ENCODE measurements around the gene GZMA.

Gene GZMA

DNA sequence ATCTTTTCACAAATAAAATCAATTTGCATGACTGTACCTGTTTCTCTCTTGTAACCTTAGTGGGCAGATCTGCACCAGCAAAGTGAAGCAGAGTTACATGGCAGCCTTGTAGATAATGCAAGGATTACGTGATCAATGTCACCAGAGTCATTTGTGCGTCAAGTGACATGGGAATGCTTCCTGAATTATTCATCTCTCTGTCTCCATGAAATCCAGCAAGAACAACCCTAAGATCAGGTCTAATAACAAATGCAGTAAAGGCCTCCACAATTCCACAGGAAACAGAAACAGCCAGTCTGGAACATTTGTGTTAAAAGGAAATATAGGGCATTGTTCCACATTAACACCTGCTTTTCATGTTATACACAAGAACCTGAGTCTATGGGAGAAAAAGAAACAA, 7.8 kb downstream of the GZMA start:
- Histone ChIP-seq H3K27me3 (ENCODE audit: insufficient read depth, insufficient read length) (no peaks in the 10 kb centered on the region), H3K9ac (ENCODE audit: insufficient read length, low read depth) (no peak overlapping the region), H3K36me3 (ENCODE audit: insufficient read depth, insufficient read length, low read length) (no peaks in the 10 kb centered on the region), H3K9me3 (ENCODE audit: insufficient read depth, low read length) (no peaks in the 10 kb centered on the region), H3K4me1 (ENCODE audit: insufficient read depth, insufficient read length) (no peaks in the 10 kb centered on the region), H3K4me3 (ENCODE audit: insufficient read length, low read depth) (no peak overlapping the region)
- no peak for DNase-seq (ENCODE audit: low read depth, low spot score)
- no peak for TF ChIP-seq ZNF274 (IDR thresholded peaks at IDR 0.05; ENCODE audit: low read depth, low read length)
- no peak for TF ChIP-seq SUZ12 (IDR thresholded peaks at IDR 0.05; ENCODE audit: extremely low read depth, insufficient read depth, insufficient read length)
- no peak for TF ChIP-seq YY1 (IDR thresholded peaks at IDR 0.05; ENCODE audit: insufficient read depth, insufficient read length)

DNA sequence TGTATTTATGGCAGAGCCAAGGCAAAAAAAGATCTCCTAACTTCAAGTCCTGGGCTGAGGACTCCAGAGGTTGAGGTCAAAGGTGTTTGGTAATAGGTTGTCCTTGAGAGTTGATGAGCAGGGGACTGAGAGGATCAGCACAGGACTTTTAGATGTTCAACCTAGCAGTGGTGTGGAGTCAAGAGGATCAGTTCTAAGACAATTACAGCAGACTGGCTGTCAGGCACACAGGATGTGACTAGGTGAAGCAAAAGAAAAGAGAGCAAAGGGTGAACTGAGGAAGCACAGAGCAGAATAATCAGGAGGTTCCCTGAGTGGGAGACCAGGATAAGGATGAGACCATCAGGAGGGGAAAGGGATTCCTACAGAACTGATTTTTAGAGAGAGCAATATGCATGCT, 10.9 kb downstream of the GZMA start:
- H3K36me3 ChIP-seq (ENCODE audit: insufficient read depth, insufficient read length, low read length) = no peaks in the 10 kb centered on the region
- H3K9me3 ChIP-seq (ENCODE audit: insufficient read depth, low read length) = no peaks in the 10 kb centered on the region
- DNase-seq (ENCODE audit: low read depth, low spot score) = no peak
- no peak overlapping the region for H3K9ac ChIP-seq (ENCODE audit: insufficient read length, low read depth)
- no peaks in the 10 kb centered on the region for H3K4me1 ChIP-seq (ENCODE audit: insufficient read depth, insufficient read length)
- TF ChIP-seq ZNF274 (IDR thresholded peaks at IDR 0.05; ENCODE audit: low read depth, low read length) = no peak
- no peak for TF ChIP-seq YY1 (IDR thresholded peaks at IDR 0.05; ENCODE audit: insufficient read depth, insufficient read length)
- no peak for TF ChIP-seq SUZ12 (IDR thresholded peaks at IDR 0.05; ENCODE audit: extremely low read depth, insufficient read depth, insufficient read length)
- no peaks in the 10 kb centered on the region for H3K27me3 ChIP-seq (ENCODE audit: insufficient read depth, insufficient read length)
- H3K4me3 ChIP-seq (ENCODE audit: insufficient read length, low read depth) = no peak overlapping the region

DNA sequence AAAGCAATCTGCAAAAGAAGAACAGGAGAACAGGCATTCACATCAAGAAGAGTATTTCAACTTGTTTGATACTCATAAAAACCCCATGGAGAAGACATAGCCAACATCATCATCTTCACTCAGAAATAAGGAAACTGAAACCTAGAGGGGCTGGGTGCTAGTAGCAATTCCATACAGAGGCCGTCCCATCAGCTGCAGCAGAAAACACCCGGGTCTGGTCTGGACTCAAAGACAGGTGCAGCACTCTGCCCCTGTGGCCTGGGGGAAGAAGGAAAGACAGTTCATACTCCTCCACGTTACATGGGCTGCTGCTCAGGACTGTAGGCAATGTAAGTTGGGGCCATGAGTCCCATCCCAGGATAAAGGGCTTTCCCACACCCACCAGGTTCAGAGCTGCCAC, 11.6 kb downstream of the GZMA start:
- Histone ChIP-seq H3K9ac (ENCODE audit: insufficient read length, low read depth) (no peak overlapping the region), H3K27me3 (ENCODE audit: insufficient read depth, insufficient read length) (no peaks in the 10 kb centered on the region), H3K4me3 (ENCODE audit: insufficient read length, low read depth) (no peak overlapping the region), H3K4me1 (ENCODE audit: insufficient read depth, insufficient read length) (no peaks in the 10 kb centered on the region), H3K36me3 (ENCODE audit: insufficient read depth, insufficient read length, low read length) (no peaks in the 10 kb centered on the region), H3K9me3 (ENCODE audit: insufficient read depth, low read length) (no peaks in the 10 kb centered on the region)
- no peak for DNase-seq (ENCODE audit: low read depth, low spot score)
- TF ChIP-seq SUZ12 (IDR thresholded peaks at IDR 0.05; ENCODE audit: extremely low read depth, insufficient read depth, insufficient read length) (no peak), YY1 (IDR thresholded peaks at IDR 0.05; ENCODE audit: insufficient read depth, insufficient read length) (no peak), ZNF274 (IDR thresholded peaks at IDR 0.05; ENCODE audit: low read depth, low read length) (no peak)

DNA sequence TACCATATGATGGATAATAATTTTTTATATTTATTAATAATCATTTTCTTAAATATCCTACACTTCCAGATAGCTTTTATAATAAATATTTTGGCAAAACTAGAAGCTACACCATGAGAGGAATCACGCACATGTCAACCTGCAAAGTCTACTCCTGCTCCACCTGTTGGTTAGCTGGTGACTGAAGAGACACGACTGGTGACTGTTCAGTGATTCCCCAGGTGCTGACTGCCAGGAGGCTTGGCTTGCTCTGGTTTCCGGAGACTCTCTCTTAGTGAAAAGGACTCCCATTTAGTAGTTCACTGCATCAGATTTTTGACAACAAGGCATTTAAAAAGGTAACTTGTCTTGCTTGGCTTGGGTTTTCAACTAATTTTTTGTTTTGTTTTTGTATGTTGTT, 20.9 kb downstream of the GZMA start:
- H3K36me3 ChIP-seq (ENCODE audit: insufficient read depth, insufficient read length, low read length) = no peaks in the 10 kb centered on the region
- no peaks in the 10 kb centered on the region for H3K4me1 ChIP-seq (ENCODE audit: insufficient read depth, insufficient read length)
- H3K9me3 ChIP-seq (ENCODE audit: insufficient read depth, low read length) = no peaks in the 10 kb centered on the region
- no peak overlapping the region for H3K9ac ChIP-seq (ENCODE audit: insufficient read length, low read depth)
- no peak for DNase-seq (ENCODE audit: low read depth, low spot score)
- TF ChIP-seq YY1 (IDR thresholded peaks at IDR 0.05; ENCODE audit: insufficient read depth, insufficient read length) = no peak
- no peaks in the 10 kb centered on the region for H3K27me3 ChIP-seq (ENCODE audit: insufficient read depth, insufficient read length)
- no peak overlapping the region for H3K4me3 ChIP-seq (ENCODE audit: insufficient read length, low read depth)

DNA sequence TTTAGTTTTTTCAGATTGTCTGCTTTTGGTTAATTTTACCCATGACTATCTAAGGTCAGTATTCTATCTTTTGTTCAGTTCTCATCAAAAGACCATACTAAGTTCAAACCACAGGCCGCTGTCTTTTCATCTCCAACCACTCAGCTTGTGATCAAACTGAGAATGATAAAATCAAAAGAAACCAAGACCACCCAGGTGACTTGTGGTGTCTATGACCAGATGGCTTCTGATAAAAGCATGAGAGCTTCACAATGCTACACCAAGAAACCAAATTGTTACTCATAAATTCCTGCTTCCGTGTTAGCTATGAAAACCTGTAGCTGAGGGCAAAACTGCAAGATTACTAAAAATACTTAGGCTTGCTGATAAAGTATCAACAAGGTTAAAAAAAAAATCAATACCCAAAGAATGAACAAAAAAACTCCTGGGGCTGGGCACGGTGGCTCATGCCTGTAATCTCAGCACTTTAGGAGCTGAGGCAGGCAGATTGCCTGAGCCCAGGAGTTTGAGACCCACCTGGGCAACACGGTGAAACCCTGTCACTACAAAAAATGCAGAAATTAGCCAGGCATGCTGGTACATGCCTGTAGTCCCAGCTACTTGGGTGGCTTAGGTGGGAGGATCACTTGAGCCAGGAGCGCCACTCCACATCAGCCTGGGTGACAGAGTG, 31.7 kb downstream of the GZMA start:
- no peaks in the 10 kb centered on the region for H3K27me3 ChIP-seq (ENCODE audit: insufficient read depth, insufficient read length)
- TF ChIP-seq SUZ12 (IDR thresholded peaks at IDR 0.05; ENCODE audit: extremely low read depth, insufficient read depth, insufficient read length) = no peak
- TF ChIP-seq YY1 (IDR thresholded peaks at IDR 0.05; ENCODE audit: insufficient read depth, insufficient read length) = no peak
- TF ChIP-seq ZNF274 (IDR thresholded peaks at IDR 0.05; ENCODE audit: low read depth, low read length) = no peak
- peaks cover 8% of the 10 kb centered on the region for H3K9me3 ChIP-seq (ENCODE audit: insufficient read depth, low read length)
- H3K4me1 ChIP-seq (ENCODE audit: insufficient read depth, insufficient read length) = no peaks in the 10 kb centered on the region
- no peak overlapping the region for H3K4me3 ChIP-seq (ENCODE audit: insufficient read length, low read depth)
- no peak overlapping the region for H3K9ac ChIP-seq (ENCODE audit: insufficient read length, low read depth)
- no peaks in the 10 kb centered on the region for H3K36me3 ChIP-seq (ENCODE audit: insufficient read depth, insufficient read length, low read length)
- DNase-seq (ENCODE audit: low read depth, low spot score) = no peak

DNA sequence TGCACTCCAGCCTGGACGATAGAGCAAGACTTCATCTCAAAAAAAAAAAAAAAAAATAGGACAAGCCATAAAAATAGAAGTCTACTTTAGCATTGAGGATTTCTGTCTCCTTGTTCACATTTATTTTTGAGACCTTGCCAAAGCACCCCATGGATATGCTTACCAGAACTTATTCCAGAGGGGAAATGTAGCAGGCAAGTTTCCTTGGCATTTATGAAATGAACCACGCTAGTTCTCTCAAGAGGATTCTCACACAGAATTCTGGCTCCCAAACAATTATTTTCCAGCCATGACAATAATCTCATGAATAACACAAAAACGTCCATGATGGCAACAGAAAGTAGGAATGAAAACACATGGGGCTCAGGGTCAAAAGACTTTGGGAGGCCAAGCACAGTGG, 34.1 kb downstream of the GZMA start:
- DNase-seq (ENCODE audit: low read depth, low spot score) = no peak
- TF ChIP-seq SUZ12 (IDR thresholded peaks at IDR 0.05; ENCODE audit: extremely low read depth, insufficient read depth, insufficient read length) (no peak), ZNF274 (IDR thresholded peaks at IDR 0.05; ENCODE audit: low read depth, low read length) (no peak), YY1 (IDR thresholded peaks at IDR 0.05; ENCODE audit: insufficient read depth, insufficient read length) (no peak)
- Histone ChIP-seq H3K9ac (ENCODE audit: insufficient read length, low read depth) (no peak overlapping the region), H3K4me3 (ENCODE audit: insufficient read length, low read depth) (no peak overlapping the region), H3K9me3 (ENCODE audit: insufficient read depth, low read length) (no peaks in the 10 kb centered on the region), H3K4me1 (ENCODE audit: insufficient read depth, insufficient read length) (no peaks in the 10 kb centered on the region), H3K36me3 (ENCODE audit: insufficient read depth, insufficient read length, low read length) (no peaks in the 10 kb centered on the region), H3K27me3 (ENCODE audit: insufficient read depth, insufficient read length) (no peaks in the 10 kb centered on the region)

DNA sequence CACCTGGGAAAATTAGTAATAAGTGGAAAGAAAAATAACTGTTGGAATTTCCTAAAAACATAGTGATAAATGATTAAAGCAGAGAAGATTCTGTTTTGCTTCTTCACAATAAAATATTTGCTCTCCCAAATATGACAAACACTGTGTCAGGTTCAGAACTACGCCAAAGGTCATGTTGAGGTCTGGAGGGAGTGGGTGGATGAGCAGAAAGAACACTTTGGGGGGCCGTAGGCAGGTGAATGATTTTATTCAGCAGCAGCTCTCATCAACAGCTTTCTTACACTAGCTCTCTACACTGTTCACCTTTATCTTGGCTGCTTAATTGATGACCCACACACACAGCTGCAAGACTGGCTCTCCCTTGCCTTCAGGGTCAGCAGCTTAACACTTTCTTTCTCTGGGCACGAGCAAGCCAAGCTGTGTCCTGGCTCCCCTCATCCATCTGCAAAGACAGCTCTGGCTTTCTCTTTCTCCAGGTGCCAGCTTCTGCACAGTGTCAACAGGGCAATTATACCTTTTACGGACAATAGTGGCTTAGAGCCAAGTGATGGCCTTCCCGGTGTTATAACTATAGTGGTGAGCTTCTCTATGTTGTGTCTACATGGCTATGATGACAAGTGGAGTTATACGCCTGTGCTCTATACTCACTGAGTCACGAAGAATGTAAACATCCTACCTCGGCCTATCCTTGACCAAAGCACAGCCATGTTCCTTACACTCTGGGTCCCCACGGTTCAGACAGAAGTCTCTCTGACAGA, 38.6 kb downstream of the GZMA start:
- H3K4me1 ChIP-seq (ENCODE audit: insufficient read depth, insufficient read length) = no peaks in the 10 kb centered on the region
- no peaks in the 10 kb centered on the region for H3K9me3 ChIP-seq (ENCODE audit: insufficient read depth, low read length)
- DNase-seq (ENCODE audit: low read depth, low spot score) = no peak
- H3K36me3 ChIP-seq (ENCODE audit: insufficient read depth, insufficient read length, low read length) = no peaks in the 10 kb centered on the region
- no peak for TF ChIP-seq SUZ12 (IDR thresholded peaks at IDR 0.05; ENCODE audit: extremely low read depth, insufficient read depth, insufficient read length)
- no peak overlapping the region for H3K4me3 ChIP-seq (ENCODE audit: insufficient read length, low read depth)
- H3K9ac ChIP-seq (ENCODE audit: insufficient read length, low read depth) = no peak overlapping the region
- no peaks in the 10 kb centered on the region for H3K27me3 ChIP-seq (ENCODE audit: insufficient read depth, insufficient read length)

Measured in NT2/D1 (cell line).